HG03439 (cell line): ENCODE measurements around the gene GRAMD2A.
A peak's percentile ranks its signal among the peaks of the same experiment; 100 is the strongest.

Source experiments
- ATAC-seq: cut with Tn5 transposase; IDR thresholded peaks from one replicate; pipeline ENCODE4 v1.9.1; 2021; ENCODE audit warnings: mild to moderate bottlenecking, moderate library complexity; ENCODE audit not compliant: unreplicated experiment

The GRAMD2A gene

GRCh38 chr15:72168808-72169190 is 28.8 kb downstream of the GRAMD2A start:
- no peak for ATAC-seq

GRCh38 chr15:72168131-72168807 is 29.3 kb downstream of the GRAMD2A start:
- ATAC-seq, result no peak

GRCh38 chr15:72167445-72167844 is 30.1 kb downstream of the GRAMD2A start:
- no peak for ATAC-seq

GRCh38 chr15:72166716-72167417 is 30.7 kb downstream of the GRAMD2A start:
- no peak for ATAC-seq

GRCh38 chr15:72163719-72164118 is 33.9 kb downstream of the GRAMD2A start:
- ATAC-seq, result no peak

- ATAC-seq, result no peak
These were observed 35.0 kb downstream of the GRAMD2A start for GRCh38 chr15:72162569-72162968.

GRCh38 chr15:72161361-72162132 is 36.0 kb downstream of the GRAMD2A start:
- ATAC-seq, result no peak

GRCh38 chr15:72160696-72161245 is 36.8 kb downstream of the GRAMD2A start:
- no peak for ATAC-seq

- no peak for ATAC-seq
These were observed 40.7 kb downstream of the GRAMD2A start for GRCh38 chr15:72156928-72157327.

- no peak for ATAC-seq
These were observed 41.7 kb downstream of the GRAMD2A start for GRCh38 chr15:72155635-72156616.

GRCh38 chr15:72155003-72155621 is 42.5 kb downstream of the GRAMD2A start:
- ATAC-seq, result no peak

GRCh38 chr15:72154316-72154715 is 43.3 kb downstream of the GRAMD2A start:
- ATAC-seq, result no peak

- ATAC-seq, result no peak
These were observed 44.2 kb downstream of the GRAMD2A start for GRCh38 chr15:72153269-72154000.

- no peak for ATAC-seq
These were observed 50.2 kb downstream of the GRAMD2A start for GRCh38 chr15:72147418-72147817.

GRCh38 chr15:72146934-72147333 is 50.7 kb downstream of the GRAMD2A start:
- no peak for ATAC-seq

GRCh38 chr15:72146221-72146620 is 51.4 kb downstream of the GRAMD2A start:
- ATAC-seq, result no peak

GRCh38 chr15:72141171-72142084 is 56.2 kb downstream of the GRAMD2A start:
- peak; percentile 92 for ATAC-seq

- no peak for ATAC-seq
These were observed 57.5 kb downstream of the GRAMD2A start for GRCh38 chr15:72140088-72140487.
